GM12875 (cell line): ENCODE data around the gene OR2K2.
"Not testable (repeated sequence)": the region's sequence is repeated elsewhere in the genome, so short reads cannot be mapped to it uniquely, and the experiment has no call there.

Source experiments
- H3K4me3 ChIP-seq: one replicate; pipeline ENCODE4 v1.5.1; 2011; ENCODE audit warnings: low read depth, low read length, control low read depth
- TF ChIP-seq, protein P1 (sequence below): IDR thresholded peaks from 2 replicates; pipeline ENCODE4 v1.5.1; 2011; ENCODE audit warnings: low read depth, mild to moderate bottlenecking, control low read depth, inconsistent platforms, low read length, moderate library complexity, borderline replicate concordance; ENCODE audit not compliant: insufficient read depth

OR2K2 gene

DNA sequence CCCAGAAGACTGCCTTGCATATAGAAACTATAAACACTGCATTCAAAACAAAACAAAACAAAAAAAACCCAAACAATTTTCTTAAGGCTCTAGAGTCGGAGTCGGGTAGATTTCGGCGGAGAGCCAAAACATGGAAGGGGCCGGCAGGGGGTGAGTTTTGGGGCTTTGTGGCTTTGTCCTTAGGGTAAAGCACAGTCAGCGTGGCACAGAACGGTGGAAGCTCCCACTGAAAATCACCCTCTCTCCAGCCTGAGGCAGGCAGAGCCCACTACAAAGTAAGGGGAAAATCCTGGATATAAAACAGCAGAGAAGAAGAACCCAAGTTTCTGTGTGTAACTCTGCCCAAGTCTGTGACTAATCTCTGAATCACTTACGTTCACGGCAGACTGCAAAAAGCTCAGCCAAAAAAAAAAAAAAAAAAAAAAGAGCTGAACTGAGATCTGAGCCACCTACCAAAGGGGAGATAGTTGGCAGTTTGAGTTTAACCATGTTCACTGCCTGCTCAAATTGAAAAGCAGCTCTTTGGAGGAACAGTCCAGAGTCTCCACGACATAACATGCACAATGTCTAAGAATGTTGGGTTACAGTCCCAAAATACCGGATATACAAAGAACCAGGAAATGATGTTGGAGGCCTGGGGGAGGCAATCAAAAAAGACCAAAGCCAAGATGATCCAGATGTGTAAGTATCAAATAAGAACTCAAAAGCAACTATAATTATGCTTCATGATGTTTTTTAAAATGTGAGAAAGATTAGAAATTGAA, 26.6 kb upstream of the OR2K2 start:
- TF ChIP-seq, protein P1, sequence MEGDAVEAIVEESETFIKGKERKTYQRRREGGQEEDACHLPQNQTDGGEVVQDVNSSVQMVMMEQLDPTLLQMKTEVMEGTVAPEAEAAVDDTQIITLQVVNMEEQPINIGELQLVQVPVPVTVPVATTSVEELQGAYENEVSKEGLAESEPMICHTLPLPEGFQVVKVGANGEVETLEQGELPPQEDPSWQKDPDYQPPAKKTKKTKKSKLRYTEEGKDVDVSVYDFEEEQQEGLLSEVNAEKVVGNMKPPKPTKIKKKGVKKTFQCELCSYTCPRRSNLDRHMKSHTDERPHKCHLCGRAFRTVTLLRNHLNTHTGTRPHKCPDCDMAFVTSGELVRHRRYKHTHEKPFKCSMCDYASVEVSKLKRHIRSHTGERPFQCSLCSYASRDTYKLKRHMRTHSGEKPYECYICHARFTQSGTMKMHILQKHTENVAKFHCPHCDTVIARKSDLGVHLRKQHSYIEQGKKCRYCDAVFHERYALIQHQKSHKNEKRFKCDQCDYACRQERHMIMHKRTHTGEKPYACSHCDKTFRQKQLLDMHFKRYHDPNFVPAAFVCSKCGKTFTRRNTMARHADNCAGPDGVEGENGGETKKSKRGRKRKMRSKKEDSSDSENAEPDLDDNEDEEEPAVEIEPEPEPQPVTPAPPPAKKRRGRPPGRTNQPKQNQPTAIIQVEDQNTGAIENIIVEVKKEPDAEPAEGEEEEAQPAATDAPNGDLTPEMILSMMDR: no peak

DNA sequence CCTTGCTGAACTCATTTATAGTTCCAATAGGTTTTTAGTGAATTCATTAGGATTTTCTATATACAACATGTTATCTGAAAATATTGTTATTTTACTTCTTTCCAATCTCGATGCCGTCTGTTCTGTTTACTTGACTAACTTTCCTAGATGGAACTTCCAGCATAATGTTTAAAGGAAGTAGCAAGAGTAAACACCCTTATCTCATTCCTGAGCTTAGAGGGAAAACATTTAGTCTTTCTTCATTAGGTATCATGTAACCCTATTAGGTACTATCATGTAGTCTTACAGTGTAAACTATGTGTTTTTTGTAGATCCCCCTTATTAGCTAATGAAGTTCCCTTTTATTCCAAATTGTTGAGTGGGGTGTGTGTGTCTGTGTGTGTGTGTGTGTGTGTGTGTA, 22.5 kb upstream of the OR2K2 start:
- TF ChIP-seq, protein P1: no peak

More for the DNA sequence above, 26.6 kb upstream of the OR2K2 start:
- H3K4me3 ChIP-seq: no peak overlapping the region

DNA sequence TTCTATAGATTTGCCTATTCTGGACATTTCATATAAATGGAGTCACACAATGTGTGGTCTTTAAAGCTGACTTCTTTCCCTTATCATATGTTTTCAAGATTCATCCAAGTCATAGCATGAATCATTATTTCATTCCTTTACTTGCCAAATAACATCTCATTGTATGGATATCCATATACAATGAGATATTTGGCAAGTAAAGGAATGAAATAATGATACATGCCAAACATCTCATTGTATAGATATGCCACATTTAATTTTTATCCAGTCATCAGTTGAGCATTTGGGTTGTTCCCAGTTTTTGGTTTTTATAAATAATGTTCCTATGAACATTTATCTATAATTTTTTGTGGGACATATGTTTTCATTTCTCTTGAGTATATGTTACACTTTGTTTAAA, 20.5 kb upstream of the OR2K2 start:
- TF ChIP-seq, protein P1: no peak
- H3K4me3 ChIP-seq: no peak overlapping the region

More for the DNA sequence above, 22.5 kb upstream of the OR2K2 start:
- H3K4me3 ChIP-seq: no peak overlapping the region

DNA sequence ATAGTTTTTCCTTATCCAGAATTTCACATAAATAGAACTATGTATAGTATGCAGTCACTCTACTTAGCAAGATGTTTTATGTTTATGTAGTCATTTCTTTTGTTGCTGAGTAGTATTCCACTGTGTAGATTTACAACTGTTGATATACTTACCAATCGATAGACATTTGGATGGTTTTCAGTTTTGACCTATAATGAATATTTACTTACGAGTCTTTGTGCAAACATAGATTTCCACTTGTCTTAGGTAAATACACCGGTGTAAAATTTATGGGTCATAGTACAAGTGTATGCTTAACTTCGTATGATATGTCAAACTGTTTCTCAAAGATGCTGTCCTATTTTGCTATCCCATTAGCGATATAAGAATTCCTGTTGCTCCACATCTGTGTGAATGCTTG, 19.7 kb upstream of the OR2K2 start:
- TF ChIP-seq, protein P1: no peak
- H3K4me3 ChIP-seq: no peak overlapping the region

DNA sequence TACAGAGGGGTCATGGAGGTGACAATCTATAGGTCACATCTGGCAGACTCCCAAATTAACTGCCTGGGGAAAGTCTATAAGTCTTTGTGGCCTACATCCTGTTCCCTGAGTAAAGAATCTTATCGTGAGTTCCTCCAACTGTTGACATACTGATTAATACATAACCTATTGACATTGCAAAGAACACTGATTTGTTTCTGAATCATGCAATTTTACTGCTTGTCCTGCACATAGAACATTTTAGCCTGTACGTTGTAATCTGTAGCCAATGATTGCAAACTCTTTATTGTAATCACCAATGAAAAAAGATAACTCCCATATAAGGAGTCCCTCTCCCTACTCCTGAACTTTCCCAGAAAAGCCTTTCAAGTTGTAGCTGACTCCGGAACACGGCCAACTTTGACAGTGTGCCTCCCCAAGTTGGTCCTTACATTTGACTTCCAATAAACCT, 18.8 kb upstream of the OR2K2 start:
- no peak overlapping the region for H3K4me3 ChIP-seq
- TF ChIP-seq, protein P1: no peak

DNA sequence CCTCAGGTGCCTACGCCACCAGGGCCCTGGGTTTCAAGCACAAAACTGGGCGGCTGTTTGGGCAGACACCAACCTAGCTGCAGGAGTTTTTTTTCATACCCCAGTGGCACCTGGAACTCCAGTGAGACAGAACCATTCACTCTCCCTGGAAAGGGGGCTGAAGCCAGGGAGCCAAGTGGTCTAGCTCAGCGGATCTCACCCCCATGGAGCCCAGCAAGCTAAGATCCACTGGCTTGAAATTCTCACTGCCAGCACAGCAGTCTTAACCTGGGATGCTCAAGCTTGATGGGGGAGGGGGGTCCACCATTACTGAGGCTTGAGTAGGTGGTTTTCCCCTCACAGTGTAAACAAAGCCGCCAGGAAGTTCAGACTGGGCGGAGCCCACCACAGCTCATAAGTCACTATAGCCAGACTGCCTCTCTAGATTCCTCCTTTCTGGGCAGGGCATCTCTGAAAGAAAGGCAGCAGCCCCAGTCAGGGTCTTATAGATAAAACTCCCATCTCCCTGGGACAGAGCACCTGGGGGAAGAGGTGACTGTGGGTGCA, 4.4 kb upstream of the OR2K2 start:
- H3K4me3 ChIP-seq: not testable (repeated sequence)

DNA sequence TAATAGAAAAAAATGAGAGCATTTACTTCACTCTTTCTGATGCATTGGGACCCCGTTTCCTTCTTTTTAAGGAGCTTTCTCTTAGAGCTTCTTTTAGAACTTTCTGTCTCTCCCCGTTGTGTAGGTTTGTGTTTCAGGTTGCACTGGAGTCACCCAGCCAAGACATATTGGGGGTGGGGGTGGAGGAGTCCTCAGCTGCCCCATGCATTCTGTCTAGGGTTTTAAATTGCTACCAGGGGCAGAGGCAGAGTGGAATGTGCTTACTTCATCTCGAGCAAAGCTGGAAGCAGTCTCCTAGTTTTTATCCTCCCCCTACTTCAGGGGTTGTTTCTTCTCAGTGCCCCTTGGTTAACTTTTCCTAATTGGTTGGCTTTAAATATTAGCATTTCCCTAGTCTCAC, 9.4 kb downstream of the OR2K2 start:
- TF ChIP-seq, protein P1: no peak

More for the DNA sequence above, 9.4 kb downstream of the OR2K2 start:
- no peak overlapping the region for H3K4me3 ChIP-seq
